ENCODE results near the gene AMZ1.

GRCh38 chr7:2720024-2720423 lies 32.0 kb downstream of the AMZ1 start:
- TF ChIP-seq CTCF (IDR thresholded peaks at IDR 0.05) (no peak), POLR2A (IDR thresholded peaks at IDR 0.05) (no peak)
